Measurements from ENCODE around the gene PKD1L1. TPM values are rescaled to one million over a fixed set of nuclear protein-coding genes. Genes with fewer than 3 reads are reported as not detected.
"Not testable (repeated sequence)": the region's sequence is repeated elsewhere in the genome, so short reads cannot be mapped to it uniquely, and the experiment has no call there.

The PKD1L1 gene
- total RNA-seq, 1 experiment from 2014 or later = 0.17 TPM

GRCh38 chr7:47794016-47794415, 154.2 kb downstream of the PKD1L1 start:
- H4K5ac ChIP-seq (ENCODE audit: insufficient read length, low read depth, low read length) = no peak overlapping the region
- H2BK5ac ChIP-seq (ENCODE audit: insufficient read length, low read length) = no peak overlapping the region
- Mint-ChIP-seq H3K27ac (no peak overlapping the region), H3K9me3 (peaks cover 0 to 11% of the 10 kb centered on the region in 2 experiments; a peak in 3 of 5 replicates), H3K4me3 (no peak overlapping the region), H3K36me3 (ENCODE audit: insufficient read depth in 1 of 3, low read depth in 3 of 3) (no peaks in the 10 kb centered on the region), H3K4me1 (peaks cover 4 to 5% of the 10 kb centered on the region in 2 experiments; a peak in 1 of 4 replicates), H3K27me3 (ENCODE audit: low read depth) (peaks cover 1% of the 10 kb centered on the region; the same call in 1 of the 2 replicates)
- no peak overlapping the region for H2BK20ac ChIP-seq (ENCODE audit: low read depth, low read length, poor library complexity, severe bottlenecking)
- no peak overlapping the region for H2AFZ ChIP-seq (ENCODE audit: low read length)
- no peaks in the 10 kb centered on the region for H3K79me2 ChIP-seq (ENCODE audit: insufficient read depth, low read length)
- H3K23me2 ChIP-seq (ENCODE audit: insufficient read length, low read depth, low read length, poor library complexity, severe bottlenecking) = no peaks in the 10 kb centered on the region
- no peak overlapping the region for H3K14ac ChIP-seq (ENCODE audit: insufficient read depth, low read length)
- H3K56ac ChIP-seq (ENCODE audit: insufficient read length, low read depth, low read length) = no peak overlapping the region
- WGBS (ENCODE audit: extremely low coverage, insufficient read length, low lambda C conversion rate) = no CpG with 5 or more reads among the region's 4 CpGs
- H3K27me3 ChIP-seq (ENCODE audit: insufficient read depth, low read length) = no peaks in the 10 kb centered on the region
- no peak for DNase-seq
- TF ChIP-seq CTCF (conservative IDR thresholded peaks at IDR 0.05) = no peak
- H2BK12ac ChIP-seq (ENCODE audit: insufficient read length, low read depth, low read length) = no peak overlapping the region
- no peak overlapping the region for H3T11ph ChIP-seq (ENCODE audit: low read length)
- H3K79me1 ChIP-seq (ENCODE audit: insufficient read depth, low read depth, low read length, poor library complexity, severe bottlenecking) = no peaks in the 10 kb centered on the region
- no peak overlapping the region for H4K91ac ChIP-seq (ENCODE audit: insufficient read length, low read depth, low read length)
- H2BK120ac ChIP-seq (ENCODE audit: low read depth, low read length, poor library complexity, severe bottlenecking) = no peak overlapping the region
- H2AK5ac ChIP-seq (ENCODE audit: insufficient read length, low read length) = no peak overlapping the region
- no peaks in the 10 kb centered on the region for H4K20me1 ChIP-seq (ENCODE audit: control insufficient read depth, insufficient read depth, insufficient read length)
- H3K18ac ChIP-seq (ENCODE audit: insufficient read length, low read depth, low read length) = no peak overlapping the region
- no peak overlapping the region for H4K8ac ChIP-seq (replicated peaks; ENCODE audit: insufficient read length, low read depth, low read length)
- no peak overlapping the region for H3K23ac ChIP-seq (ENCODE audit: insufficient read length, low read depth, low read length)
- H3K9ac ChIP-seq (ENCODE audit: extremely low read depth, insufficient read length, low read length) = no peak overlapping the region
- H3K4ac ChIP-seq (ENCODE audit: low read depth, low read length) = no peak overlapping the region
- H2BK15ac ChIP-seq (ENCODE audit: low read depth, low read length) = no peak overlapping the region
- H3K27ac ChIP-seq (ENCODE audit: insufficient read length, low read depth, low read length) = no peak overlapping the region
- H3K4me2 ChIP-seq (ENCODE audit: insufficient read depth, insufficient read length, low read length) = no peak overlapping the region
- no peaks in the 10 kb centered on the region for H3K4me1 ChIP-seq (ENCODE audit: insufficient read depth, low read length)
- no peaks in the 10 kb centered on the region for H3K9me3 ChIP-seq (ENCODE audit: control insufficient read depth, low read depth, low read length)

GRCh38 chr7:47793186-47793585, 155.1 kb downstream of the PKD1L1 start:
- H3K27ac Mint-ChIP-seq; H2BK5ac ChIP-seq (ENCODE audit: insufficient read length, low read length); H2BK12ac ChIP-seq (ENCODE audit: insufficient read length, low read depth, low read length); H3K79me1 ChIP-seq (ENCODE audit: insufficient read depth, low read depth, low read length, poor library complexity, severe bottlenecking); H4K8ac ChIP-seq (replicated peaks; ENCODE audit: insufficient read length, low read depth, low read length); H3K4me3 Mint-ChIP-seq; H2BK20ac ChIP-seq (ENCODE audit: low read depth, low read length, poor library complexity, severe bottlenecking); H2AK5ac ChIP-seq (ENCODE audit: insufficient read length, low read length); H3K4ac ChIP-seq (ENCODE audit: low read depth, low read length); H3K36me3 Mint-ChIP-seq (ENCODE audit: insufficient read depth in 1 of 3, low read depth in 3 of 3); H4K20me1 ChIP-seq (ENCODE audit: control insufficient read depth, insufficient read depth, insufficient read length); H2BK120ac ChIP-seq (ENCODE audit: low read depth, low read length, poor library complexity, severe bottlenecking); H3K23me2 ChIP-seq (ENCODE audit: insufficient read length, low read depth, low read length, poor library complexity, severe bottlenecking); H3K27me3 ChIP-seq (ENCODE audit: insufficient read depth, low read length); H3K79me2 ChIP-seq (ENCODE audit: insufficient read depth, low read length); H3K27me3 Mint-ChIP-seq (ENCODE audit: low read depth); H4K91ac ChIP-seq (ENCODE audit: insufficient read length, low read depth, low read length); H2BK15ac ChIP-seq (ENCODE audit: low read depth, low read length); DNase-seq; H3K9ac ChIP-seq (ENCODE audit: extremely low read depth, insufficient read length, low read length); H3K27ac ChIP-seq (ENCODE audit: insufficient read length, low read depth, low read length); H3K23ac ChIP-seq (ENCODE audit: insufficient read length, low read depth, low read length); H3K4me1 Mint-ChIP-seq; H3K14ac ChIP-seq (ENCODE audit: insufficient read depth, low read length); H3K18ac ChIP-seq (ENCODE audit: insufficient read length, low read depth, low read length); H4K5ac ChIP-seq (ENCODE audit: insufficient read length, low read depth, low read length); H3K4me2 ChIP-seq (ENCODE audit: insufficient read depth, insufficient read length, low read length); H2AFZ ChIP-seq (ENCODE audit: low read length); H3K4me1 ChIP-seq (ENCODE audit: insufficient read depth, low read length); H3T11ph ChIP-seq (ENCODE audit: low read length); H3K9me3 ChIP-seq (ENCODE audit: control insufficient read depth, low read depth, low read length); H3K56ac ChIP-seq (ENCODE audit: insufficient read length, low read depth, low read length): not testable (repeated sequence)
- H3K9me3 Mint-ChIP-seq = peaks cover 0 to 11% of the 10 kb centered on the region in 2 experiments; a peak in 3 of 5 replicates
- WGBS (ENCODE audit: extremely low coverage, insufficient read length, low lambda C conversion rate) = no CpG with 5 or more reads among the region's 5 CpGs
